SW480 (cell line): Measurements from ENCODE around the gene PHTF2.
"Not testable (repeated sequence)": the region's sequence is repeated elsewhere in the genome, so short reads cannot be mapped to it uniquely, and the experiment has no call there.

Experiments used
- DNase-seq: peaks from one replicate; pipeline ENCODE4 v3.0.0-alpha.2; 2016; ENCODE audit warnings: low spot score

Gene PHTF2

DNA sequence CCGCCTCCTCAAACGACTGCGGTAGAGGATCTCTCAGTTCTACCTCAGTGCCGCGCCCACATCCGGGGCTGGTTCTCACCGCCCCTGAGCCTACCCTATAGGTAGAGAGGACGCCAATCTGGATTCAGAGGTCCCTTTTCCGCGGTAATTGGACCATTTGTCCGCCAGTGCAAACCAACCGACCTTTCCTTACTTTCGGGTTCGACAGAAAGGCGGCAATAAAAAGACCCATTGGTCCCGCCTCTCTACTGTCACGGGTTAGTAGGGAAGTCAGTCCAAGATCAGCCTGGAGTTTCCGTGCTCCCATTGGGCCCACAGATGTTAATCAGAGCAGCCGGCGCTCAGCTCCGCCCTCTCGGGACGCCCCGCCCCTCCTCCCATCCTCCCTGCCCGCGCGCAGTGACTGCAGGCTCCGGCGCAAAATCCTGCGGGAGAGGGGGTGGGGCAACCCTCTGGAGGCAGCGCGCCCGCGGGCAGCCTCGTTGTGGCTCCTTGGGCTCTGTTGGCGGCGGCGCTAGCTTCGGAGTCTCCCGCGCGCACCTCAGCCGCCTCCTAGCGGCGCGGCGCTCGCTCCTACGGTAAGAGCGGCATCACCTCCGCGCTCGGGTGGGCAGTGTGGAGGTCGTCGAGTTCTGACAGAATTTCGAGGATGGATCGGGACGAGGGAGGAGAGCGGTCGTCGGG, at the start of gene PHTF2, which contains the start of gene TMEM60:
Gene PHTF2 (plus strand): TSS at position 380 of the 684 bp plus-strand sequence.
Gene TMEM60 (minus strand): TSS at position 41 of the 684 bp plus-strand sequence. CDS start 4,061 bp downstream, outside the sequence.
- DNase-seq = peak; percentile 100

DNA sequence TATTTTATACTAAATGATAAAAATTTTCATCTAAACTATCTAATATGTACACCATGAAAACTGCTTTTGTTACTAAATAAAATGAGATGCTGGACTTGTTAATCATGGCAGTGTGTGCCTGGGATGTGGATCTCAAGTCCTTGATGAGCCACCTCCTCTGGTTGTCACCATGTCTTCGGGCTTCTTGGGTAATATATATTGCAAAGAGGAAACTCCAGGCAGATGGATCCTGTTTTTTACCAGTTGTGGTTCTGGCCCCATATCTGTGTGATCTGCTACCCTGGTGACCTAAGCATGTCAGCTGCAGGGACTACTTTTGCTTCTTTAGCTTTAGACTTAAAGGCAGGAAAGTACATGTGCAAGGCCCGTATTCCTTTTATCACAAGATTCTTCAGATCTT, 46.6 kb upstream of the PHTF2 start:
- no peak for DNase-seq

DNA sequence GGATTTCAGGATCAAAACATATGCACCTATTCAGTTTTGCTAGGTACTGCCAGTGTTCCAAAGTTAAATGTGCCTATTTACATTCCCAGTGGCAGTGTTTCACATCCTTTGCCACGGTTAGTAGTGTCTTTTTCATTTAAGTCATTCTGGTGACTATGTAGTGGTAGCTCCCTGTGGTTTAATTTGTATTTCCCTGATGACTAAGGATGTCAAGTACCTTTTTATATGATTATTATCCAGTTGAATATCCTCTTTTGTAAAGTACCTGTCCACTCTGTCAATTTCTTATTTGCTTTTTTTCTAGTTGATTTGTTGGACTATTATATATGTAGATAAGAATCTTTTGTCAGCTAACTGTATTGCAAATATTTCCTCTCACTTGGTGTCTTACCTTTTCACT, 45.4 kb upstream of the PHTF2 start:
- no peak for DNase-seq

DNA sequence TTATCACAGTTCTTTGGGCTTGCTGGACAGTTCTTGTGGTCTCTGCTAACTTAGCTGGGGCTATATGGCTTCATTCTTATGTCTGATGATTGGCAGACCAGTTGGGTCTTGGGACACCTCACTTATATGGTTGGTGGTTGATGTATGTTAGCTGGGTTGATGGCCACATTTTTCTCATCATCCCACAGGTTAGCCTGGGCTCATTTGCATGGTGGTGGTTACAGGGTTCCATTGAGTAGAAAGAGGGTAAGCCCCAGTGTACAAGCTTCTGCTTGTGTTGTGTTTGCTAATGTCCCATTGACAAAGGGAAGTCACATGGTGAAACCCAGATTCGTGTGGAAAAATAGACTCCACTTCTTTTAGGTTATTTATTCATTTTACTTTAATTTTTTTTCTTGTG, 41.0 kb upstream of the PHTF2 start:
- DNase-seq = no peak

DNA sequence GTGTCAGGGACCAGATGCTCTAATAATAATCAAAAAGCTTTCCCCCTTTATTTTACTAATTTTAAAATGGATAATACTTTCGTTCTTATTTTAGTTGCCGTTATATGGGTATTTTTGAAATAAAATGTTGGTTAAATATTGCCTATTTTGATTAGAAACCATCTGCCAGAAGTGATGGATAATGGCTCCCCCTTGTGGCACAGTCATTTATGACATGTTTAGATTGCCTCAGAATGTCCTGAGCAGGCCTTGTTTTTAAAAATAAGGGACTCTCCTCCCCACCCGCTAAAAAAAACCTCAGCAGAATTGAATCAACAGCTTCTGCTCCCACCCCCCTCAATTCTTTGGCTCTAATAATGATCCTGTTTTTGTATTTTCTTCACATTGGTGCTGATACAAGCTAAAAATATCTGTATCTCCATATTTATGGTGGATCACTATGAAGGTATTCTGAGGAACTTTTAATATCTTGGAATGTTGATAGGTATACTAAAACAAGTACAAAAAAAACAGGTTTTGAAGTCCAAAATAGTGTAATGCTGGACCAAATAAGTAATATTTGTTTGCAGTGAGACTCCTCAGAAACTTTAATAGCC, 39.2 kb upstream of the PHTF2 start:
- DNase-seq = peak; percentile 55

DNA sequence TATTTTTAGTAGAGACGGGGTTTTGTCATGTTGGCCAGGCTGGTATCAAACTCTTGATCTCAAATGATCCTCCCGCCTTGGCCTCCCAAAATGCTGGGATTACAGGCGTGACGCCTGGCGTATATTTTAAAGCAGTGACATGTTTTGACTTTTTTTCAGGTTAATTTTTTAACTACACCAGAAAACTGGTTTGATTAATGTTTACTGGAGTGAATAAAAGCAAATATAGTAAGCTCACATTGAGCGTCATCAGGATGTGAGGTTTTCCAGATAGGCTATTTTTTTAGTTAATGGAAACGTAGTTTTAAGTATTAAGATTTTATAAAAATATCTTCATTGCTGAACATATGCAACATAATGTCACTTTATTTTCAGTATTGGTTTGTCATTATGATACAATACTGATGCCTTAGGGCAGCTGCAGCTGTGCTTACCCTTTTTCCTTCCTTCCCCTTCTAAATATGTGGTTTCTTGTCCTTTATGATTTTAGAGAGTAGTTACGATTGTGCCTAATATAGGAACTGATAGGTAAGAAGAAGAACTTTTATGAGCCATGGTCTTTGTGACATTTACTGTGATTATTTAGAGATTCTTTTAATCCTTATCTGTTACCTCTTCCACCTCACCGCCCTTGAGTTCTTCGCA, 37.6 kb upstream of the PHTF2 start:
- DNase-seq = no peak

DNA sequence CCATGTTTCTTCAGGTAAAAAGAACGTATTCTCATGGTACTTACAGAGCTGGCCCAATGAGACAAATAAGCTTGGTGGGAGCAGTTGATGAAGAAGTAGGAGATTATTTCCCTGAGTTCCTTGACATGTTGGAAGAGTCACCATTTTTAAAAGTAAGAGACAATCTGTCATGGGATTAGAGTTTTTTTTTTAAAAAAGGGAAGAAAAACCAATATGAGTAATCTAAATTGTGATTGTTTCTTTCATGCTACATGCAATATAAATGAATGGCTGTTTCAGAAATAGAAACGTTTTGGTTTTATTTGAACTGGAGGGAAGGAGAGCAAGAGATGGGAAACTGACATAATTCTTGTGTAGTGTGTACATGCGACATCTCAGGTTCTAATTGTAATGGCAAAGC, 33.1 kb upstream of the PHTF2 start:
- DNase-seq = no peak

DNA sequence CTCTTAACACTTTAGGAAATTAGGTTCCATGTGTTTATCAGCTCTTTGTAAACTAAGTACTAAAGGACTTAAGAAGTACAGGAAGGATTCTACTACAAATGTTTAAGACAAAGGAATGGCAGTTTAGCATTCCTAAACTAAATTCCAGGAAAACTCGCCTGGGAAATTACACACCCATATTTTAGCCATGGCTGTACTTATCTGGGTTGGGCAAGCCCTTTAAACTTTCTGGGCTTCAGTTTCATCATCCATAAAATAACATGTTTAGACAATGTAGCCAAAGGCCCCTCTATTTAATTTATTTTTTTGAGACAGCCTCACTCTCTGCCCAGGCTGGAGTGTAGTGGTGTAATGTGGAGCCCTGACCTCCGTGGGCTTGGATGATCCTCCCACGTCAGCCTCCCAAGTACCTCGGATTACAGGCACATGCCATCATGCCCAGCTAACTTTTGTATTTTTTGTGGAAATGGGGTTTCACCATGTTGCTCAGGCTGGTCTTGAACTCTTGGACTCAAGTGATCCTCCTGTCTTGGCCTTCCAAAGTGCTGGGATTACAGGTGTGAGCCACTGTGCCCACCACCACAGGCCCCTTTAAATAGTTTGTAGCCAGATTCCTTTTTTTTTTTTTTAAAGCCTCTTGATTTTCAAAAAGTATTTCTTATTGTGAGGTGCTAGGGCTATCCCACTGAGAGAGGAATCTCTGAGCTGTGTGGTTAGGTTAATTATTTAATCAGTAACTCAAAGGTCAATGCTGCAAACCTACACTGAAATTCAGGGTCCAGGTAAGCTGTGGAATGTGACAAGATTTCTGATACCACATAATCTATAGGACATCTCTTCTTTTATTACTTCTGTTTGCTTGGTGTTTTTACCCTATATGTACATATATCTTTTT, 32.4 kb upstream of the PHTF2 start:
- peak; percentile 37 for DNase-seq

DNA sequence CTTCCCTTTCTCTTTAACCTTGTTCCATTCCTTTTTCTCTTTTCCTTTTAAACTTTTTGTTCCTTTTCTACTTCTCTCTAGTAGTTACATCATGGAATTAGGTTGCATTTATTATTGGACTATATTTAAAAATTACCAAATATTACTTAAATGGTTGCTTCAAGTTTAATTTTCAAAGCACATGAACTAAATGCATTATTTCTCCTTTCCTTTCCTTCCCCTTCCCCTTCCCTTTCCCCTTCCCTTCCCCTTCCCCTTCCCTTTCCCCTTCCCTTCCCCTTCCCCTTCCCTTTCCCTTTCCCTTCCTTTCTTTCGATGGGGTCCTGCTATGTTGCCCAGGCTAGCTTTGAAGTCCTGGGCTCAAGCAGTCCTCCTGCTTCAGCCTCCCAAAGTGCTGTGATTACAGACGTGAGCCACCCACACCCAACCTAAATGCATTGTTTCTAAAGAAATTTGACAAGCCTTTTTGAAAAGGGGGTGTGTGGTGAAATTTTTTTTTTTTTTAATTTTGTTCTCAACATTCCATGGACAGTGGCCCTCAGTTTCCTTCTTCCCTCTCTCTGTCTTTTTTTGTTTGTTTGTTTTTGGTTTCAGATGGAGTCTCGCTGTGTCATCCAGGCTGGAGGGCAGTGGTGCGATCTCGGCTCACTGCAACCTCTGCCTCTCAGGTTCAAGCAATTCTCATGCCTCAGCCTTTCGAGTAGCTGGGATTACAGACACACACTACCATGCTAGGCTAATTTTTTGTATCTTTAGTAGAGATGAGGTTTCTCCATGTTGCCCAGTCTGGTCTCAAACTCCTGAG, 31.6 kb upstream of the PHTF2 start:
- no peak for DNase-seq

DNA sequence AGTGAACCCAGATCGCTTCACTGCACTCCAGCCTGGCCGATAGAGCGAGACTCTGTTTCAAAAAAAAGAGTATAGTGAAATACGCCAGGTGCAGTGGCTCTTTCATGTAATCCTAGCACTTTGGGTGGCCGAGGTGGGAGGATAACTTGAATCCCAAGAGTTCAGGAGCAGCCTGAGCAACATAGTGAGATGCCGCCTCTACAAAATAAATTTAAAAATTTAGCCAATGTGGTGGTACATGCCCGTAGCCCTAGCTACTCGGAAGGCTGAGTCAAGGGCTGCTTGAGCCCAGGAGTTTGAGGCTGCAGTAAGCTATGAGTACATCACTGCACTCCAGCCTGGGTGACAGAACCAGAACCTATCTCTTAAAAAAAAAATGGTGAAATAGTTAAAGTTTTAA, 28.3 kb upstream of the PHTF2 start:
- no peak for DNase-seq

DNA sequence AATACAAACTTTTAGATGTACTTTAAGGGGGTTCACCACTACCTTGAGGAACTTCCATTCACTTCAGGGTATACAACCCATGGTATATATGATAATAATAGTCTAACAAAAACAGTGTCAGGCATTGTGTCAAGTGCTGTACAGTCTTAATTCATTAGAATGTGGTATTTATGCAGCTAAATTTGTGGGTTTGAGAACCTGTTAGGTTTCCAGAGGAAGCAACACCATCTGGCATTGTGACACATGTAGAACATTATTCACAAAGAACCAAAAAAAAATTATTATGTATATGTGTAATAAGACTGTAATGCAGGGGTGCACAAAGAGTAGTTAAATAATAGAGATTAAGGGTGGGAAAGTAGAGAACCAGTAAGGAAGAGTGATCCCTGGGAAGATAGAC, 26.7 kb upstream of the PHTF2 start:
- no peak for DNase-seq

DNA sequence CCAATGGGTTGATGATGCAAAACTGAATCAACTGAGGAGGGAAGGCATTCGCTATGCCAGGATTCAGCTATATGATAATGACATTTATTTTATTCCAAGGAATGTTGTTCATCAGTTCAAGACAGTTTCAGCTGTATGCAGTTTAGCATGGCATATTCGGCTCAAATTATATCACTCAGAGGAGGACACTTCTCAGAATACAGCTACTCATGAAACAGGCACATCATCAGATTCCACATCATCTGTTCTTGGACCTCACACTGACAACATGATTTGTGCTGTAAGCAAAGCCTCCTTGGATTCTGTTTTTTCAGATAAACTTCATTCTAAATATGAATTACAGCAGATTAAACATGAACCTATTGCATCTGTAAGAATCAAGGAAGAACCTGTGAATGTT, 20.0 kb upstream of the PHTF2 start:
- no peak for DNase-seq

DNA sequence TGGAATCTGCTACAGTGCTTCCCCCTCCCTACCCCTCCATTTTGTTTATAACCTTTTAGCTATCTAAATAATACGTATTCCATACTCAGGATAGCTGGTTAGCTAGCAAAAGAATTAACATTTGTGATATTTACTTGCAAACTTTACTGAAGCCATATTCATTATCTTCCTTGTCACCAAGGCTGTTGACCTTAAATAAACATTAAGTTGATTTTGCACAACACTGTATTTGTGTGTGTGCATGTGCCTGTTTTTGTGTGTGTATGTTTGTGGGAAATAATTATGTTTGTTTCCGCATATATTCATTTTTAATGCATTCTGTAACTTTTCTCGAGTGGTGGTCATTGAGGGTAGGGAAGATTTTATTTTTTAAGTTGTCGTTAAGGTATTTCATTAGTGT, 16.2 kb upstream of the PHTF2 start:
- DNase-seq = no peak

DNA sequence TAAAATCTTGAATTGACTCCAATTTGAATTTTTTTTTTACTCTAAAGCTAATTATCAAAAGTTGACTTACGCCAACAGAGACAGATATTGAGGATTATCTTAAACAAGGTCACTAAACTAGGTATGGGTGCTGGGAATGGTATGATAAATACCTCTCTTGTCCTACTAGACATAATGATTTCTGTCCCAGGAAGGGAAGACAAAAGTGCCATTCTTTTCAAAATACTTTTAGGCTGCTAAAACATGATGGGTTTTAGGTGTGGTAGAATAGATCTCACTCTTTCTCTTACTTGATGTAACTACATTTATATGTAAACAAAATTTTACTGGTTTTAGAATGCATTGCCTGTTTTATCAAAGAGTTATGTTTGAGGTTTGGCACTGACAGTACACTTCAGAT, 15.5 kb upstream of the PHTF2 start:
- DNase-seq = no peak

DNA sequence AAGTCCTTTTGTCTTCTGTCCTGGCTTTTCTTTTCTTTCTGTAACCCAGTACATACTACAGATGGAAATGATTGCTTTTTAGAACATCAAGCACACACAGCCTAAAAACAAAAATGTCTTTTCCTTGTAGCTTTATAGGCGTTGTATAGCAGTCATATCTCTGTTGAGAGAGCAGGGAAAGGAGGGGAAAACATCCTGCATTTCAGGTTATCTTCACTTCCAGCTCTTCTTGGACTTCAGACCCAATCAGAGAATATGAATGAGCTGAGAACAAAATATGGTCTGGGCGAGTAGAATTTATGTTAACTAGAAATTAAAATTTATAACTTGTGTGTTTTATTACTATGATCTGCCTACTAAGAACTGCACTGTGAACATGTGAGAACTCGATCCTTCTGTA, 15.0 kb upstream of the PHTF2 start:
- DNase-seq = no peak

DNA sequence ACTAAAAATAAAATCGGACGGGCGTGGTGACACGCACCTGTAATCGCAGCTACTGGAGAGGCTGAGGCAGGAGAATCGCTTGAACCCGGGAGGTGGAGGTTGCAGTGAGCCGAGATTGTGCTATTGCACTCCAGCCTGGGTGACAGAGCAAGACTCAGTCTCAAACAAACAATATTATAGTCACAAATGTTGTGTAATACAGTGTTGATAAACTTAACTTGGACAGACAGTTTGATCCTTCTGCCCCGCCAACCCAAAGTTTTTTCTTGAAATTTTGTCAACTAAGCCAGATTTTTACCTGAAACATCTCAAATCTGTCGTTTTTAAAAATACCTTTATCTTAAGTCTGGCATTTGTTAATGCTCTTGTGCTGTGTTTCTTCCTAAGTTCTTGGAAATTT, 14.1 kb upstream of the PHTF2 start:
- not testable (repeated sequence) for DNase-seq

DNA sequence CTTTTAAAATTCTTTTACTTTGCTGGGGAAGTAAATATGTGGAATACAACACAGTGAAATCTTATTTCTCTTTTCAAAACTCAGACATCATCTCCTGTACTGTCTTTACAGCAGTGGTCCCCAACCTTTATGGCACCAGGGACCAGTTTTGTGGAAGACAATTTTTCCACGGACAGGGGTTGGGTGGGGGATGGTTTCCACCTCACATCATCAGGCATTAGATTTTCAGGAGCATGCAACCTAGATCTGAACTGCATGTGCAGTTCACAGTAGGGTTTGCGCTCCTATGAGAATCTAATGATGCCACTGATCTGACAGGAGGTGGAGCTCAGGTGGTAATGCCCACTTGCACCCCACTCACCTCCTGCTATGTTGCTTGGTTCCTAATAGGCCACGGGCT, 12.6 kb upstream of the PHTF2 start:
- no peak for DNase-seq

DNA sequence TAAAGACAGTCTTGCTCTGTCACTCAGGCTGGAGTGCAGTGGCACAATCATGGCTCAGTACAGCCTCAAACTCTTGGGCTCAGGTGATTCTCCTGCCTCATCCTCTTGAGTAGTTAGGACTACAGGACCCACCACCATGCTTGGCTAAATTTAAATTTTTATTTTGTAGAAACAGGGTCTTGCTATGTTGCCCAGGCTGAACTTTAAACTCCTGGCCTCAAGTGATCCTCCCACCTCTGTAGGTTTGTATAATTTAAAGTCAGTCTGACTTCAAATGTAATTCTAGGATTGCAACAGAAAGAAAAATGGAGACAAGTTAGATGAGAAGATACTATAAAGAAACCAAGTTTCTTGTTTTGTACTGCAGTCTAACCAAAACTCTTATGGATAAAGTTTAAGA, 11.8 kb upstream of the PHTF2 start:
- DNase-seq = no peak

DNA sequence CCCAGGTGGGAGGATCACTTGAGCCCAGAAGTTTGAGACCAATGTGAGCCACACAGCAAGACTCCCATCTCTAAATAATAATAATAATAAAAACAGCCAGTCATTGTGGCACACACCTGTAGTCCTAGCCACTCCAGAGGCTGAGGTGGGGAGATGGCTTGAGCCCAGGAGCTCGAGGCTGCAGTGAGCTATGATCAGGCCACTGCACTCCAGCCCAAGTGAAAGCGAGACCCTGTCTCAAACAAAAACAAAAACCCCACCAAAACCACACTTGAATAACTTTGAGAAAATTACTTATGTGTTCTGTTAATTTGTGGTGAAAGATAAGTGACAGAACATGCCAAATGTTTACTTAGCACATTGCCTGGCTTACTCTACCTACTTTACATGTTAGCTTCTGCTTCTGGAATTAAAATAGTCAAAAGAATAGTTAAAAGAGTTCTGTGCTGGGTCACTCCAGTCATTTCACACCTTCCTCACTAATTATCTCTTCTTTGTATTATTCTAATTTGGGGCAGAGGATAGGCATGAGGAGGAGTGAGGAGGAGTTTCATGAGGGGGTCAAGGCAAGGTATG, 10.2 kb upstream of the PHTF2 start:
- DNase-seq = no peak

DNA sequence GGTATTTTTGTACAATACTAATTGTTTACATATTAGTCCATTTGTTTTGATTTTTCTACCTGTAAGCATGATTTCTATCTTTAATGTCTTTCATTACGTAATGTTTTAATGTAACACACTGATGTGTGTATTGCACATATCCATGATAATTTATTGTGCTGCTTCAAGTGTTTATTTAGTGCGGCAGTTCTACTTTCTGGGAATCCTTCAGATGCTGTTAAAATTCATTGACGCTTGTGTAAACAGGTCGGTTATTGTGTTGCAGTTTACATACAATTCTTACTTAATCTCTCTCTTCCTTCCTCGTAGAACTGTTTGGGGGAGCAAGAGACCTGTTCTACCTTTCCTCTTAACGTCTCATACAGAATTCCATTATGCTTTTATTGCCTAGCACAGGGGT, 7.2 kb upstream of the PHTF2 start:
- no peak for DNase-seq

DNA sequence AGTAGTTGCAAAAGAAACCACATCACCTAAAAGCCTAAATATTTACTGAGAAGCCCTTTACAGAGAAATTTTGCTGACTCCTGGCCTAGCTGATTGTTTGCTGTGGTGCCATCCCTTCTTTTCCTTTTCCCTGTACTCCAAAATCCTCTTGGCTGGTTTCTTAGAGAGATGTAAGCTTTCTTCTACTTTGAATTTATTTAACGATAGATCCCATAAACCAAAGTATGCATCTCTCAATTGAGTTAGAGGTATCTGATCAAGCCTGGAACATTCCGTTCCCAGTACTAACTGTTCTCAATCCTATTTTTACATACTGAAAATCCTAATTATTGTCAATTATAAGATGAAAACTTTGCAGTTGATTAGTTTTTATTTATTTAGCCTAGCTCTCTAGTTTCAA, 6.6 kb upstream of the PHTF2 start:
- no peak for DNase-seq
